Psoas muscle (tissue), 8 donors: Measurements from ENCODE around the gene STRBP. TPM values are rescaled to one million over a fixed set of nuclear protein-coding genes. Genes with fewer than 3 reads are reported as not detected.

Source experiments
- ATAC-seq, 4 donors: fragments of 200-7000 bp; cut with Tn5 transposase; one replicate each; pipeline ENCODE4 v1.9.1; 2020; ENCODE audit warnings: moderate library complexity in 3 of 4, mild to moderate bottlenecking in 2 of 4
- DNase-seq, 2 donors: peaks; one replicate each; pipeline ENCODE4 v3.0.0-alpha.2; 2020
- H3K27ac ChIP-seq: fragments of 200-600 bp; one replicate; pipeline ENCODE4 v1.8.0; 2022
- H3K27me3 ChIP-seq, 3 donors: fragments of 200-600 bp in 1 of 3; one replicate each; pipeline versions ENCODE4 v1.6.1 to v1.8.0; 2013 to 2022; ENCODE audit warnings: low read length in 2 of 3, mild to moderate bottlenecking in 2 of 3, moderate library complexity in 1 of 3; ENCODE audit not compliant: insufficient read depth in 3 of 3
- H3K36me3 ChIP-seq, 2 donors: fragments of 200-600 bp in 1 of 2; one replicate each; pipeline versions ENCODE4 v1.6.1 to v1.8.0; 2013 to 2022; ENCODE audit warnings: low read depth in 1 of 2, mild to moderate bottlenecking in 1 of 2, moderate library complexity in 1 of 2; ENCODE audit not compliant: insufficient read depth in 1 of 2
- H3K4me1 ChIP-seq: fragments of 200-600 bp; one replicate; pipeline ENCODE4 v1.8.0; 2022
- H3K4me3 ChIP-seq: fragments of 200-600 bp; one replicate; pipeline ENCODE4 v1.8.0; 2022; ENCODE audit warnings: mild to moderate bottlenecking
- H3K9me3 ChIP-seq: fragments of 200-600 bp; one replicate; pipeline ENCODE4 v1.8.0; 2022
- CTCF ChIP-seq: fragments of 200-600 bp; IDR thresholded peaks from one replicate; pipeline ENCODE4 v1.8.0; 2022; ENCODE audit warnings: antibody characterized with exemption
- WGBS, 3 donors: extraction: QIAGEN DNeasy Blood & Tissue Kit; methylation state at CpG; one replicate each; pipeline versions ENCODE4 v1.1.6 to v1.1.7; 2013; 5-methylcytosine and 5-hydroxymethylcytosine counted together
- intact Hi-C, 2 donors: fragments of 100-400 bp; cut with DNase I; formaldehyde crosslinking; loops; one replicate each; pipeline versions ENCODE4 v1.11.0 to v1.14.2; 2022
- polyA plus RNA-seq, 3 donors: library from polyadenylated mRNA; stranded (reverse); fragments of 200-250 nt; gene quantifications; one replicate each; pipeline ENCODE4 v1.2.3, GENCODE V29; 2013
- total RNA-seq, 4 donors: library from RNA; stranded (reverse); fragmentation: NEBNext Ultra II Directional in 2 of 4; extraction: Animal tissue kit (Norgen Biotek cat#: 25700) in 2 of 4; gene quantifications; one replicate each; pipeline versions ENCODE4 v1.2.1 to v1.2.4, GENCODE V29; 2021 to 2023
- donor health status: healthy with polysubstance abuse.
- donor health status: DM: no; HTN: no; CAD: no; lungs with moderate emphysema.
- donor health status: Bipolar disorder and iron deficiency.
- donor health status: healthy.
- donor health status: DM: yes; HTN: yes; CAD: no.
- donor health status: DM: no; HTN: no; CAD: no.
- donor health status: DM: no; HTN: no; CAD: no.
- donor health status: DM: yes; HTN: yes; CAD: no.

The STRBP gene
- total and polyA plus RNA-seq, 7 donors: 3.8 to 8.5 (median 6.2) TPM

DNA sequence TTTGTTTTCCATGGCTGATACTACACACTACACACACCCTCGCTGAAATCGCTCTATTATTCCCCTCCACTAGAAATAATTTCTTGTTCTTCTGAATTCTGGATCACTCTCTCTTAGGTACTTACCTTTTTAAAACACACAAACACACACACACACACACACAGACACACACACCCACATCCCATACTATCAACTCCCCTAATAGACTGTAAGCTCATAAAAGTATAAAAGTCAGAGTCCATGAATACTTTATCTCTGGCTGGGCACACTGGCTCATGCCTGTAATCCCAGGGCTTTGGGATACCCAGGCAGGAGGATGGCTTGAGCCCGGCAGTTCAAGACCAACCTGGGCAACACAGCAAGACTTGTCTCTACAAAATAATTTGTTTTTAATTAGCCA lies 11.1 kb downstream of the STRBP start:
- Histone ChIP-seq H3K27ac (no peak overlapping the region), H3K9me3 (no peaks in the 10 kb centered on the region), H3K4me3 (no peak overlapping the region), H3K4me1 (no peaks in the 10 kb centered on the region), H3K27me3 (no peaks in the 10 kb centered on the region), H3K36me3 (no peaks in the 10 kb centered on the region)
- no peak for TF ChIP-seq CTCF
- intact Hi-C loops: no loop called here
- 95 to 98% (median 97%) methylated on average over 3 of the region's 3 CpGs for WGBS, 3 donors
- ATAC-seq (no peak), DNase-seq (no peak)

- Histone ChIP-seq H3K36me3 (no peaks in the 10 kb centered on the region), H3K4me3 (no peak overlapping the region), H3K27ac (no peak overlapping the region), H3K4me1 (no peaks in the 10 kb centered on the region), H3K27me3 (no peaks in the 10 kb centered on the region), H3K9me3 (no peaks in the 10 kb centered on the region)
- TF ChIP-seq CTCF: no peak
- ATAC-seq (no peak), DNase-seq (no peak)
- WGBS, 3 donors: 92 to 96% (median 94%) methylated on average over 3 of the region's 3 CpGs
- intact Hi-C loops: no loop called here
Measured at GRCh38 chr9:123255718-123256117, 12.7 kb downstream of the STRBP start.

DNA sequence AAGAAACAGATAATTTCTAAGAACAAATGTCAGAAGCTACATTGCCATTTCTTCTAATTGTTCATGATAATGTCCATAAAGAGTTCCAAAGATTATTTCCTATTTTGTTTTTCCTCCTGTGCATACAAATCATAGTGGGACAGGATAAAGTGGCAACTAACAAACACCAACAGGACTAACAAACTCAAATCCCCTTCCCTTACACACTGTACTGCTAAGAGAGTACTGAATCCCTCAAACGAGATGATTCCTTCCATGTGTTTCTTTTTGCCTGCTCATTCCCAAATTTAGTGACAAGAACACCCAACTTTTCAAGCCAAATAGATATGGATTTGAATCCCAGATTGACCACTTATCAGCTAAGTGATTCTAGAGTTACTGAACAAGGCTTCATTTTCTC lies 15.2 kb downstream of the STRBP start:
- Histone ChIP-seq H3K36me3 (no peaks in the 10 kb centered on the region), H3K27ac (no peak overlapping the region), H3K4me1 (no peaks in the 10 kb centered on the region), H3K4me3 (no peak overlapping the region), H3K27me3 (no peaks in the 10 kb centered on the region), H3K9me3 (no peaks in the 10 kb centered on the region)
- intact Hi-C loops: no loop called here
- DNase-seq (no peak), ATAC-seq (no peak)
- WGBS, 3 donors: 88 to 90% (median 90%) methylated on average over 1 of the region's 1 CpG
- TF ChIP-seq CTCF: no peak

DNA sequence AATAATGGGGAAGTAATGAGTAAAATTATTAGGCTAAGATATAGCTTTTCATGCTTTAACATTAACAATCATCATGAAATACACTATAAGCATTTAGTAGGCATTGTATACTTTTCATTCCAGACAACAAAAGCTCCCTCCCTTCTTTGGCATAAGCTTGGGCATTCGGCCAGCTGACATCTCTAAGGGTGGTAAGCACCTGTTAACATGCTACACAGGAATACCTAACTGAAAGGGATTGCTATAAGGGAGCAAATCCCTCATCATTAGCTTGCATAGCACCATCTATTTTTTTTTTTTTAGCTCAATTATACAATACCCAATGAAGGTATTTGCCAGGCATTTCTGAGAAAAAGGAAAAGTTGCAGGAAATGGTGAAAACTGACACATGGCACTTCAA lies 16.6 kb downstream of the STRBP start:
- no peaks in the 10 kb centered on the region for H3K27me3 ChIP-seq
- no peak overlapping the region for H3K27ac ChIP-seq
- no peak for ATAC-seq
- 67 to 71% (median 71%) methylated on average over 1 of the region's 1 CpG for WGBS, 3 donors
- H3K36me3 ChIP-seq: no peaks in the 10 kb centered on the region
- no peak for TF ChIP-seq CTCF
- no peaks in the 10 kb centered on the region for H3K4me1 ChIP-seq
- H3K4me3 ChIP-seq: no peak overlapping the region
- no peaks in the 10 kb centered on the region for H3K9me3 ChIP-seq
- intact Hi-C loops: no loop called here
- no peak for DNase-seq

DNA sequence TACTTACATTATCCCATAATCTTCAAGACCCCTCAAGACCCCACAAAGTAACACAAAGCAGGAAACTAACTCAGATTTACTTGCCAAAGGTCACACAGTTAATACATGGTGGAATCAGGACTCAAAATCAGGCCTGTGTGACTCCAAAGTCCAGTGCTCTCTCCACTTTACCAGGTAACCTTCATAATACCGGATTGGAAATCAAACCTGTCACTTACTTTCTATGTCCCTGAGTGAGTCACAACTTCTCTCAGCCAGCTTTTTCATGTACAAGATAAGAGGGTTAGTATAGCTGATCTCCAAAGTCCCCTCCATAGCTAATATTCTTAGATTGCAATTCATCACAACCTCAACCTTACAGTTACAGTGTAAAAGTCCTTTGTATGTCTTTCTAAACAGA lies 17.1 kb downstream of the STRBP start:
- no peak for DNase-seq
- whole genome bisulfite sequencing, 3 donors: 94 to 100% (median 97%) methylated on average over 1 of the region's 1 CpG
- no peak overlapping the region for H3K4me3 ChIP-seq
- no peaks in the 10 kb centered on the region for H3K4me1 ChIP-seq
- H3K9me3 ChIP-seq: no peaks in the 10 kb centered on the region
- intact Hi-C loops: no loop called here
- TF ChIP-seq CTCF: no peak
- H3K36me3 ChIP-seq: no peaks in the 10 kb centered on the region
- H3K27ac ChIP-seq: no peak overlapping the region
- no peaks in the 10 kb centered on the region for H3K27me3 ChIP-seq
- ATAC-seq: no peak
